Measurements from ENCODE around the gene TIMM13.
"Not testable (repeated sequence)": the region's sequence is repeated elsewhere in the genome, so short reads cannot be mapped to it uniquely, and the experiment has no call there.

Gene TIMM13

DNA sequence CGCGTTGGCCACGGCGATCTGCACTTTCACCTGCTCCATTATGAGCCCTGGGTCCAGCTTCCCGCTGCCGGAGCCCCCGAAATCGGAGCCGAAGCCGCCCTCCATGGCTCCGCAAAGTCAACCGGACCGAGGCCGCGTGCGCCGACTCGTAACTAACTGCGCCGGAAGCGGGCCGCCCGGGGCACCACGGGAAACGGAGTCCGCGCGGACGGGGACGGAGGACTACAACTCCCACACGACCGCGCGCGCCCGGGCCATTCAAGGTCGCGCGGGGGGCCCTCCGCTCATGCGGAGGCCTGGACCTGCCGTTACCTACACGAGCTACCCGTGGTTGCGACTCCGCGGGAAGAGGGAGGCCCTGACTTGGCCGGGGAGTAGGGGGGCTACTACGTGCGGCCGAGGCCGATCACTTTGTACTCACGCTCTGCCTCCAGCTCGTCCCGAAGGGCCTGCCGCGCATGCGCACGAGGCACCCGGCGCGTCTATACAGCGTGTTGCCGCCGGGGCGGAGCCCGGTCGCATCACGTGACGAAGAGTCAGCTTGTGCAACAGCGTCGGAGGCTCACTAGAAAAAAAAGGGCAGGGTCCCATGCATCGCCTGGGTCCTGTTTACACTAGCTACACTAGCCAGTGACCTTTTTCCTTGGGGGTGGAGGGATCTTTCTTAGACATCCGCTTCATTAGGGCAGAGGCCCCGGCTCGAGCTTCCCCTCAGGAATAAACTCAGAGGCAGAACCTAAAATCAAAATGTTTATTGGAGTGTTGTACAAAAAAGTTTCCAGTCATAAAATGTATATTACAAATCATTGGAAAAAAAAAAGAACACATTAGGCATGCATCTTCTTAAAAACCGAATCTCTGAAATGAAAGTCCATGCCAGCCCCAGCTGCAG lies at the start of gene TIMM13:
TIMM13 (minus strand) TSS at position 158 of the 892 bp plus-strand sequence; CDS start at position 105, 53 bp downstream.
- DNase-seq = peak; percentile 97 to 99

DNA sequence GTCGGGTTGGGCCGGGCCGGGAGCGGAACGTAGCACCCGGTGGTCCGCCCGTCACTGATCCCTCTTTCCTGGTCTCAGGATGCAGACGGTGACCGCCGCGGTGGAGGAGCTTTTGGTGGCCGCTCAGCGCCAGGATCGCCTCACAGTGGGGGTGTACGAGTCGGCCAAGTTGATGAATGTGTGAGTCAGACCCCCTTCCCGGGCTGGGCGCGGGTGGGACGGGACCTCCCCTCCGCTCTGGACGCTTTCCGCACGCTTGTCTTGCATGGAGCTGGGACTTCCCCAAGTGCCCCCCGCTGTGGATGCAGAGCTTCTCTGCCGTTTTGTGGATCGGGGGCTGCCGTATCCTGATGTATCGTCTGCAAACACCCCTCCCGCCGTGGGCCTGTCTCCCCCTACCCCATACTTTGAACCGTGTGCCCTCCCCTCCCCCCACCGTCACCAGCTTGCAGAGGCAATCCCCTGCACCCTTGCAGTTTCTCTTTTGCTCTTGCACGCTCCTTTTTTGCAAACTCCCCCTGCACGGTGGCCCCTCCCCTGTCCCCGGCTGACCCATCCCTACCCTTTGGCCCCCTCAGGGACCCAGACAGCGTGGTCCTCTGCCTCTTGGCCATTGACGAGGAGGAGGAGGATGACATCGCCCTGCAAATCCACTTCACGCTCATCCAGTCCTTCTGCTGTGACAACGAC lies 49.2 kb upstream of the TIMM13 start:
- no peak for DNase-seq

DNA sequence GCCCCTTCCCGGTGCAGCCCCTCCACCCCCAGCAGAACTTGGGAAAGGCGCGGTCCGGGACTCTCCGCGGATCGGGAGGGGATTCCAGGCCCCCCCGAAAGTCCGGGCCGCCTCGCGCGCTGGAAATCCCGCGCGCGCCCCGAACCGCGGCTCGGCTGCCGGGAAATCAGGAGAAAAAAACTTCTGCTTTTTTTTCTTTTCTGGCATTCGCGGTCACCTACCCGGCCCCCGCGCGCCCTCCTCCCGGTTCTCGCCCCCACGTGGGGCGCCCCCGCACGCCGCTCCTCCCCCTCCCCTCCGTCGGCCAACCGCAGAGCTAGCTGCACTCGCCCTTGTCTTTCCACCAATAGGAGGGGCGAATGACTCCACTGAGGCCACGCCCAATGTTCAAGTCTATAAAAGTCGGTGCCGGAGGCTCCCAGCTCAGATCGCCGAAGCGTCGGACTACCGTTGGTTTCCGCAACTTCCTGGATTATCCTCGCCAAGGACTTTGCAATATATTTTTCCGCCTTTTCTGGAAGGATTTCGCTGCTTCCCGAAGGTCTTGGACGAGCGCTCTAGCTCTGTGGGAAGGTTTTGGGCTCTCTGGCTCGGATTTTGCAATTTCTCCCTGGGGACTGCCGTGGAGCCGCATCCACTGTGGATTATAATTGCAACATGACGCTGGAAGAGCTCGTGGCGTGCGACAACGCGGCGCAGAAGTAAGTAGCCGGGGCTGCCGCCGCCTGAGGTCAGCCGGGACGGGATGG lies 48.5 kb upstream of the TIMM13 start, which contains the start of gene GADD45B:
GADD45B (plus strand) TSS at position 426 of the 749 bp plus-strand sequence; CDS start at position 658, 232 bp downstream.
- DNase-seq = peak; percentile 60 to 84

DNA sequence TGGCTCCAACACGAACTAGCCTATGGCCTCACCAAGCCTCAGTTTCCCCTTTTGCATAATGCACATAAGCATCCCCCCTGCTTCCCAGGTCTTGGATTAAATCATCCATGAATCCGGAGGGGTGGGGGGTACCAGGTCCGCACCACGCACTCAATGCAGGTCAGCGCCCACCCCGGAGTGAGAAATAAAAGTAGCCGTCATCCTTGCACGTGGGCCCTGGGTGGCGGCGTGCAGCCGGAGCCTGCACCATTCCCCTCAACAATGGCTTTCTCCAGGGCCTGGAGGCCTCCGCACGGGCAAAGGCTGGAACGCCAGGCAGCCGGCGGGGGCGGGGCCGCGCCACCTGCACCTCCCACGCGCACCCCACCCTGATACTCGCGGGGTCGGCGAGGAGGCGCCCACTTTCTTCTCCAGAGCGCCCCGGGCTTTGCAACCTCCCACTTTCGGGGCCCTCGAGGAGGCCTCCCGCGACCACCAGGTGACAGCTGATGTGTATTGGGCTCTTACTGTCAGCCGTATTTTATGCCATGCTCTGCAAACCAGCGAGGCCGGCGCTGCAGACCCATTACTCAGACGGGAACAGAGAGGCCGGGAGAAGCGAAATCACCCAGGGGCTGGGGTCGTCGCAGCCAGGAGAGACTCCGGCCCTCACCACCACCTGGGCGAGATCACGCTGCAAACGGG lies 47.8 kb upstream of the TIMM13 start:
- DNase-seq = no peak

DNA sequence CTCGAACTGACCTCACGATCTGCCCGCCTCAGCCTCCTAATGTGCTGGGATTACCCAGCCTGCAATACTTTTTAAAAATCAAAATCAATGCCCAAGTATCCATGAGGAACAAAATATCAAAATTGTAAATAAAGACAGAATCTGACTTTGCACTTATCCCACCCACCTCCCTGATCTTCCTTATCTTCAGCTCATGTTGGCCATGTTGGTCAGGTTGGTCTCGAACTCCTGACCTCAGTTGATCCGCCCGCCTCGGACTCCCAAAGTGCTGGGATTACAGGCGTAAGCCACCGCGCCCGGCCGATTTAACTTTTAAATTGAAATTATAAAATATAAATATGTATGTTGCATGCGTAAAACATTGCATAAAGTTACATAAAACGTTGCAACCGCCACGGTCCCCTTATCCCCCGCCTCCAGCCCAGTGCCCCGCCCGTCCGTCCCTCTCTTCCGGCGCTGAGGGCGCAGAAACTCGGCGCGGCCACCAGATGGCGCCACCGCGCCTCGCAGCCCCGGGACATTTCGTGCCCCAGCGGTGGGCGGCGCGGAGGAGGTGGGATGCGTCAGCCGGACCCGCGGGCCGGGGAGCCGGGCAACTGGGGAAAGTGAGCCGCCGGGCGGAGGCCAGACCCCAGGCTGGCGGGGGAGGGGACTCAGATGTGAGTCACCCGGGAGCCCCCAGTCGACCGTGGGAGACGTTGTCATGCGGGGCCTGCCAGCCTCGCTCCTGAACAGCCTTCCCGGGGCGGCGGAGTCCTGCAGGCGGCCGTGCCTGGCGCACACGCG lies 47.0 kb upstream of the TIMM13 start:
- peak; percentile 46 to 88 for DNase-seq

DNA sequence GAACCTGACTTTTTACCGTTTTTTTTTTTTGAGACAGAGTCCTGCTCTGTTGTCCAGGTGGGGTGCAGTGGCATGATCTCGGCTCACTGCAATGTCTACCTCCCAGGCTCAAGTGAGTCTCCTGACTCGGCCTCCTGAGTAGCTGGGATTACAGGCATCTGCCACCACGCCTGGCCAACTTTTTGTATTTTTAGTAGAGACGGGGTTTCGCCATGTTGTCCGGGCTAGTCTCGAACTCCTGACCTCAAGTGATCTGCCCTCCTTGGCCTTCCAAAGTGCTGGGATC lies 42.5 kb upstream of the TIMM13 start:
- not testable (repeated sequence) for DNase-seq

DNA sequence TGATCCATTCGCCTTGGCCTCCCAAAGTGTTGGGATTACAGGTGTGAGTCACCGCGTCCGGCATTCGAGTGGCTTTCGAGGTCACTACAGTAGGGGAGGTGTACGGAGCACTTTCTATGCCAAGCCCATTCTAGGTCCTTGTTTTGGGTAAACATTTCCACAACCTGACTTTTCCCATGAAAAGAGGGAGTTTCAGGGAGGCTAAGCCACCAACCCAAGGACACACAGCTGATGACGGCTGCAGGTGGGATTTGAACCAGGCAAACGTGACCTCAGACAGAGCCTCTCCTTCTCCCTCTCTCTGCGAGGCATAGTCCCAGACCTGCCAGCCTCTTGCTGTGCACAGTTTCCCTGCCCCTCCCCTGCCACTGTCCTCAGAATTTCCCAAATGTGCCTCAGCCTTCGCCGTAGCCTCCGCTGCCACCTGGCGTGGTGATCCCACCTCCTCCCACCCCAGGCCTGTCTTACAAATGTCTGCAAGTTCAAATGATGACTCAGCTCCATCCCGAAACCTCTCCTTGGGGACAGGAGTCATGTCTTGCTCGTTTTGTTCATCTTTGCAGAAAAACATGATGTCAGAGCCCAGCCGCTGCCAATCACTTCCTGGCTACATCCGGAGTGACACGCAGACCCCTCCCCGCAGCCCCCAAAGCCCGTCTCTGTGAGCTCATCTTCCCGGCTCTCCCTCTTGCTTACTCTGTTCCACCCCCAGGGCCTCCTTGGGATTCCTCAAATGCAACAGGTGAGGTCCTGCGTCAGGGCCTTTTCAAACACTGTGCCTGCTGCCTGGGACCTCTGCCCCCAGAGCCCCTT lies 41.9 kb upstream of the TIMM13 start:
- no peak for DNase-seq

DNA sequence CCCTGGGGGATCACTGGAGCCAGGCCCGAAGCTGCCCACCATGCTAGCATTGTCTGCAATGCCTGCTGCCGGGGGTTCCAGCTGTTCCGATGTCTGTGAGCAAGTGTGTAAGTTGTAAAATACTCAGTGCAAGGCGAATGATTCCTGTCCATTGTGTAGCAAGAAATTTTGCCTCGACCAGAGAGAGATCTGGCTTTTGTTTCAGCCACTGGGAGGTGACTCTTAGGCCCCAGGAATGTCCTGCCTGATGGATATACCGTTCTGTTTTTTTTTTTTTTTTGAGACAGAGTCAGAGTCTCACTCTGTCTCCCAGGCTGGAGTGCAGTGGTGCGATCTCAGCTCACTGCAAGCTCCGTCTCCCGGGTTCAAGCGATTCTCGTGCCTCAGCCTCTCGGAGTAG lies 41.2 kb upstream of the TIMM13 start:
- DNase-seq = no peak

DNA sequence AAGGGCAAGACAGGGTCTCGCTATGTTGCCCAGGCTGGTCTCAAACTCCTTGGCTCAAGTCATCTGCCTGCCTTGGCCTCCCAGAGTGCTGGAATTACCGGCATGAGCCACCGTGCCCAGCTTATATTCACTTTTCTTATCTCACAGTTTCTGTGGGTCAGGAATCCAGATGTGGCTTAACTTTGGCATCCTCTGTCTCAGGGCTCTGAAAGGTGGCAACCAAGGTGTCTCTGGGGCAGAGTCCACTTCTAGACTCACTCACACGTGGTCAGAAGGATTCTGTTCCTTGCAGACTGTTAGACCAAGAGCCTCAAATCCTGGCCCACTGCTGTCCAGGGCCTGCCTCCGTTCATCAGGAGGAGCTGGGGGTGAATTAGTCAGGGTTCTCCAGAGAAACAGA lies 37.0 kb upstream of the TIMM13 start:
- no peak for DNase-seq

DNA sequence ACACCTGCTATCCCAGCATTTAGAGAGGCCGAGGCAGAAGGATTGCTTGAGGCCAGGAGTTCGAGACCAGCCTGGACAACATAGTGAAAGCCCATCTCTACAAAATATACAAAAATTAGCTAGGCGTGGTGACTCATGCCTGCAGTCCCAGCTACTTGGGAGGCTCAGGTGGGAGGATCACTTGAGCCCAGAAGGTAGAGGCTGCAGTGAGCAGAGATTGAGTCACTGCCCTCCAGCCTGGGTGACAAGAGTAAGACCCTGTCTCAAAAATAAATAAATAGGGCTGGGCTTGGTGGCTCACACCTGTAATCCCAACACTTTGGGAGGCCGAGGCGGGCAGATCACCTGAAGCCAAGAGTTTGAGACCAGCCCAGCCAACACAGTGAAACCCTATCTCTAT lies 36.3 kb upstream of the TIMM13 start:
- DNase-seq = not testable (repeated sequence)

DNA sequence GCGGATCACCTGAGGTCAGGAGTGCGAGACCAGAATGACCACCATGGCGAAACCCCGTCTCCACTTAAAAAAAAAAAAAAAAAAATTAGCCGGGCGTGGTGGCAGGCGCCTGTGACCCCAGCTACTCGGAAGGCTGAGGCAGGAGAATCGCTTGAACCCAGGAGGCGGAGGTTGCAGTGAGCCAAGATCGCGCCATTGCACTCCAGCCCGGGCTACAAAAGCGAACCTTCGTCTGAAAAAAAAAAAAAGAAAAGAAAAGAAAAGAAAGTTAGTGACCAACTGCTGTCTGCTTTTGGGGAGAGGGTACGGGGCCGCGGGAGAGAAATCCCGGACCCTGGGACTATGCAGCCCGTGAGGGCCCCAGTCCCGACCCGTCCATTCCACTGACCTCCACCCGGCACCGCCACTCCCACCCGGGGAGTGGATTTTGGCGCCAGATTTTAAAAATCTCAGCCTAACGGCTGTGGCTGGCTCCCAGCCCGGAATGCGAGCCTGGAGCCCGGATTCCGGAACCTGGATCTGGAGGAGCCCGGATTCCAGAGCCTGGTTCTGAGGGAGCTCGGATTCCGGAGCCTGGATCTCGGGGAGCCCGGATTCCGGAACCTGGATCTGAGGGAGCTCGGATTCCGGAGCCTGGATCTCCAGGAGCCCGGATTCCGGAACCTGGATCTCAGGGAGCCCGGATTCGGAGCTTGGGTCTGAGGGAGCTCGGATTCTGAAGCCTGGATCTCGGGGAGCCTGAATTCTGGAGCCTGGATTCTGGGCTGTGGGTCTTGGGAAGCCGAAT lies 35.4 kb upstream of the TIMM13 start:
- DNase-seq = peak; percentile 51 to 85

DNA sequence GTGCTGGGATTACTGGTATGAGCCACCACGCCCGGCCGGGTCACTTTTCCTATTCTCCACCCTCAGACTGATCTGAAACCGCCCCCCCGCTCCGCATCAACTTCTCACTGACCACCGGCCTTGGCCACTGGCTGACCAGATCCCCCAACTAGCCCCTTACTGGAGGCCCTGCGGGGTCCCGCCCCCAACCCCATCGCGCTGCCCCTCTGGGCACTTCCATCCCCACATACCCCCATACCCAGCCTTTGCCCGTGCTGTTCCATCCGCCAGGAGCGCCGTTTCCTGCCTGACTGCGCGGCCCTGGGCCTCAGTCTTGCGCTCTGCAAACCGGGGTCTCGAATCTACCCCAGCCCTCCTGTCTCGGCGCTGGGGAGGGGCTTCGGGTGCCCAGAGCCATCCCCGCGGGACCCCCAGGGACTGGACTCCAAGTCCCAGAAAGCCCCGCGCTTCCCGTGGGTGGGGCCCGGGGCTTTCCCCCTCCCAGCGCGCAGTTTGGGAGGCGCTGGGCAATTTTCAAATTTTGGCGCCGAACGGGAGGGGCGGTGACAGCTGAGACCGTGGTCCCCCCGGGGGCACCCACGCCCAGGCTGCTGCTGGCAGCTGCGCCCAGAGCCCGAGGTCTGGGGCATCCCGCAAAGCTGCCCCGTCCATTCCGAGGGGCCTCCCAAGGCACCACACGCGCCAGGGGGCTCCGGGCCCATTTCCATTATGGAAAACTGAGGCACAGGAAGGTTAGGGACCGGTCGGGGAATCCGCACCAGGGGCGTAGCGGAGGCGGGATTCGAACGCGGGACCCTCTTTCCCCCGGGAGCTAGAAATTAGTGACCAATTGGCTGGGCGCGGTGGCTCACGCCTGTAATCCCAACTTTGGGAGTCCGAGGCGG lies 34.6 kb upstream of the TIMM13 start:
- DNase-seq = no peak

DNA sequence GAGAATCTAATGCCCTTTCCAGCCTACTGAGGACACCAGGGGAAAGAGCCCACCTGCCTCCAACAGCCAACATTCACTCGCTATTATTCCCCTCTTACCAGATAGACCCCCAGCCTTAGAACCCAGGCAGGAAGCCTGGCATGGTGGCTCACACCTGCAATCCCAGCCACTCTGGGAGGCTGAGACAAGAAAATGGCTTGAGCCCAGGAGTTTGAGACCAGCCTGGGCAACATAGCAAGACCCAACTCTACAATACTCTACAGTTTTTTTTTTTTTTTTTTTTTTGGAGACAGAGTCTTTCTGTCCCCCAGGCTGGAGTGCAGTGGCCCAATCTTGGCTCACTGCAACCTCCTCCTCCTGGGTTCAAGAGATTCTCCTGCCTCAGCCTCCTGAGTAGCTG lies 32.9 kb upstream of the TIMM13 start:
- no peak for DNase-seq

DNA sequence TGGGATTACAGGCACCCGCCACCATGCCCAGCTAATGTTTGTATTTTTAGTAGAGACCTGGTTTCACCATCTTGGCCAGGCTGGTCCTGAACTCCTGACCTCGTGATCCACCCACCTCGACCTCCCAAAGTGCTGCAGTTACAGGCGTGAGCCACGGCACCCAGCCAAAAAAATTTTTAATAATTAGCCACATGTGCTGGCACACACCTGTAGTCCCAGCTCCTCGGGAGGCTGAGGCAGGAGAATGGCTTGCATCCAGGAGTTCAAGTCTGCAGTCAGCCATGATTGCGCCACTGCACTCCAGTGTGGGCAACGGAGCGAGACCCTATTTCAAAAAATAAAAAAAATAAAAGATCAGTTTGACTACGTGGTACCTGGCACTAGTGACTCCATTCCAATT lies 31.4 kb upstream of the TIMM13 start:
- not testable (repeated sequence) for DNase-seq

DNA sequence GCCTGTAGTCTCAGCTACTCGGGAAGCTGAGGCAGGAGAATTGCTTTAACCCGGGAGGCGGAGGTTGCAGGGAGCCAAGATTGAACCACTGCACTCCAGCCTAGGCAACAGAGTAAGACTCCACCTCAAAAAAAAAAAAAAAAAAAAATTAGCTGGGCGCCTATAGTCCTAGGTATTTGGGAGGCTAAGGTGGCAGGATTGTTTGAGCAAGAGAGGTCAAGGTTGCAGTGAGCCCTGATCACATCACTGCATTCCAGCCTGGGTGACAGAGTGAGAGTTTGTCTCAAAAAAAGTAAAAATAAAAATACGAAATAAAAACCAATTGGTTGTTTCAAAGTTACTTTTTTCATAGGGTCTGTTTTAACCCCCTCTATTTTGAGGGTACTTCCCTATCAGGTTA lies 30.7 kb upstream of the TIMM13 start:
- no peak for DNase-seq

DNA sequence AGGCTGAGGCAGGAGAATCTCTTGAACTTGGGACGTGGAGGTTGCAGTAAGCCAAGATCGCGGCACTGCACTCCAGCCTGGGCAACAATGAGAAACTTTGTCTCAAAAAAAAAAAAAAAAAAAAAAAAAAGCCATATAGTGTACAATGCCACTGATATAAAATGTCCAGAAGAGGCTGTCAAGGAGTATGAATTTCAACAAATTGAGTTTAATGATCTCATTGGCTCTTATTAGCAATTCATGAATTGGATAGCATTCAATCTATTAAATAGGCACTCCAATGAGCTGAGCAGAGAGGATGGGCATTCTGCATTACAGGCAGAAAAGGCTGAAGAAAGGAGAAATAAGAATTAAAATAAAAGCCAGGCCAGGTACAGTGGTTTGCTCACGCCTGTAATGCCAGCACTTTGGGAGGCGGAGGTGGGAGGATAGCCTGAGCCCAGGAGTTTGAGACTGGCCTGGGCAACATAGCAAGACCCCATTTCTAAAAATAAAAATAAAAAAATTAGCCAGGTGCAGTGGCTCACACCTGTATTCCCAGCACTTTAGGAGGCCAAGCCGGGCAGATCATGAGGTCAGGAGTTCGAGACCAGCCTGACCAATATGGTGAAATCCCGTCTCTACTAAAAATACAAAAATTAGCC lies 30.1 kb upstream of the TIMM13 start:
- no peak for DNase-seq

DNA sequence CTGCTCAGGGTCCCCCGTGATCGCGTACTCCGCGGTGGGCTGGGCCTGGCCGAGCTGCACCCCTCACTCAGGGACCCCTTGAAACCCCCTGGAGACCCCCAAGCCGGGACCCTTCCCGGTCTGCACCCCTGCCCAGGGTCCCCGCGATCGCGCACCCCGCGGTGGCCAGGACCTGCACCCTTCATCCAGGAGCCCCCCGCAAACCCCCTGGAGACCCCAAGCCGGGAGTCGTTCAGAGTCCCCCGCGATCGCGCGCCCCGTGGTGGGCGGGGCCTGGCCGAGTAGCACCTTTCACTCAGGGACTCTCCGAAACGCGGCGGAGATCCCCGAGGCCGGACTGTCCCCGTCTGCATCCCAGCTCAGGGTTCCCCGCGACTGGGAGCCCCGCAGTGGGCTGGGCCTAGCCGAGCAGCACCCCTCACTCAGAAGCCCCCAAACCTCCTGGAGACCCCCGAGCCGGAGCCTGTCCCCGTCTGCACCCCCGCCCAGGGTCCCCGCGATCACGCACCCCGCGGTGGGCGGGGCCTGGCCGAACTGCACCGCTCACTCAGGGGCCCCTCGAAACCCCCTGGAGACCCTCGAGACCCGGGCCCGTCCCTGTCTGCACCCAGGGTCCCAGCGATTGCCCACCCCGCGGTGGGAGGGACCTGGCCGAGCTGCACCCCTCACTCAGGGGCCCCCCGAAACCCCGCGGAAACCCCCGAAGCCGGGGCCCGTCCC lies 28.6 kb upstream of the TIMM13 start:
- DNase-seq = peak in 1 of 2 experiments; percentile 18
